ENCODE results near the gene ZNF710. TPM values are rescaled to one million over a fixed set of nuclear protein-coding genes. Genes with fewer than 3 reads are reported as not detected.

The ZNF710 gene
- total RNA-seq, 4 donors from 2014 or later: 27.3 to 43.4 (median 35.6) TPM

- Histone ChIP-seq H3K27me3 (no peaks in the 10 kb centered on the region), H3K36me3 (no peaks in the 10 kb centered on the region), H3K4me3 (no peak overlapping the region), H3K4me1 (peaks cover 22 to 77% (median 62%) of the 10 kb centered on the region in 4 donors), H3K27ac (peak overlapping the region; percentile 79 to 86 (median 82)), H3K9me3 (no peaks in the 10 kb centered on the region)
- in situ Hi-C loops (cut with MboI; ENCODE audit: low pct_ligation_motif_present in 1 of 4, low pct_unique_long_range_greater_than_20kb in 1 of 4, low sequenced_read_pairs in 3 of 4): no loop called here
- TF ChIP-seq POLR2AphosphoS5 (IDR thresholded peaks at IDR 0.05) (peak in 2 of 3 donors; percentile 37 to 68), POLR2A (IDR thresholded peaks at IDR 0.05) (no peak)
- WGBS, 2 donors (ENCODE audit: low coverage in 1 of 2): 42 to 58% methylated on average over 1 of the region's 1 CpG
- intact Hi-C loops (cut with DNase I; ENCODE audit: low total_unique reads): no loop called here
- peak; percentile 76 for DNase-seq
These were observed 27.9 kb downstream of the ZNF710 start for GRCh38 chr15:90029024-90029423.

- DNase-seq: peak; percentile 14
- in situ Hi-C loops (cut with MboI; ENCODE audit: low pct_ligation_motif_present in 1 of 4, low pct_unique_long_range_greater_than_20kb in 1 of 4, low sequenced_read_pairs in 3 of 4): no loop called here
- 57 to 83% methylated on average over 1 to 8 of the region's 8 CpGs for WGBS, 2 donors (ENCODE audit: low coverage in 1 of 2)
- intact Hi-C loops (cut with DNase I; ENCODE audit: low total_unique reads): no loop called here
- no peaks in the 10 kb centered on the region for H3K9me3 ChIP-seq
- no peak overlapping the region for H3K4me3 ChIP-seq
- H3K36me3 ChIP-seq: no peaks in the 10 kb centered on the region
- H3K27ac ChIP-seq: peak overlapping the region; percentile 76 to 86 (median 80)
- no peaks in the 10 kb centered on the region for H3K27me3 ChIP-seq
- TF ChIP-seq EP300 (IDR thresholded peaks at IDR 0.05; ENCODE audit: low read depth) (no peak), CTCF (IDR thresholded peaks at IDR 0.05) (no peak), POLR2AphosphoS5 (IDR thresholded peaks at IDR 0.05) (no peak), POLR2A (IDR thresholded peaks at IDR 0.05) (no peak)
- peaks cover 26 to 84% (median 64%) of the 10 kb centered on the region in 4 donors for H3K4me1 ChIP-seq
These were observed 29.3 kb downstream of the ZNF710 start for GRCh38 chr15:90030376-90030775.

GRCh38 chr15:90031231-90031791 is 30.2 kb downstream of the ZNF710 start:
- intact Hi-C loops (cut with DNase I; ENCODE audit: low total_unique reads) (no loop called here), in situ Hi-C loops (cut with MboI; ENCODE audit: low pct_ligation_motif_present in 1 of 4, low pct_unique_long_range_greater_than_20kb in 1 of 4, low sequenced_read_pairs in 3 of 4) (no loop called here)
- Histone ChIP-seq H3K27me3 (no peaks in the 10 kb centered on the region), H3K4me3 (no peak overlapping the region), H3K36me3 (no peaks in the 10 kb centered on the region), H3K27ac (peak overlapping the region; percentile 62 to 90 (median 84)), H3K4me1 (peaks cover 21 to 84% (median 63%) of the 10 kb centered on the region in 4 donors), H3K9me3 (no peaks in the 10 kb centered on the region)
- TF ChIP-seq EP300 (IDR thresholded peaks at IDR 0.05; ENCODE audit: low read depth): no peak
- no peak for TF ChIP-seq CTCF (IDR thresholded peaks at IDR 0.05)
- no peak for TF ChIP-seq POLR2AphosphoS5 (IDR thresholded peaks at IDR 0.05)
- no peak for TF ChIP-seq POLR2A (IDR thresholded peaks at IDR 0.05)
- peak; percentile 44 for DNase-seq
- WGBS, 2 donors (ENCODE audit: low coverage in 1 of 2): 30 to 52% methylated on average over 4 to 8 of the region's 8 CpGs

DNA sequence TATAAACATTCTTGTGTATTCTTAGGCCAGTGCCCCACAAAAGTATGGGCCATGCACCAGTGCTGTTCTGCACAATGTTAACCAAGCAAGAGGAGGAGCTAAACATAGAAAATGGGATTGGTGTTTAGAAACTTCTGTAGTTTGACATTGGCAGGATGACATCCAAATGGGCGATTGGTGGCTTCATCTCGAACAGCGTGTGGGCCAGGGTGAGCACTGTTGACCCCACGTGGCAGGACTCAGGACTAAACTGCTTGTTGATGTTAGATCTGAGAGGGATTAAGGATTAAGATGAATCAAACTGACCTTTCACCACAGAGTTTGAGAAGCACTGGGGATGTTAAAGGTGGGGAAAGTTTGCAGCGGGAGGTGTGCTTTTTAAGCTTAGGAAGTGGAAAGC is 31.9 kb downstream of the ZNF710 start:
- peak; percentile 6 for DNase-seq
- Histone ChIP-seq H3K36me3 (no peaks in the 10 kb centered on the region), H3K27ac (peak overlapping the region; percentile 78 to 90 (median 84)), H3K27me3 (no peaks in the 10 kb centered on the region), H3K4me1 (peaks cover 21 to 91% (median 73%) of the 10 kb centered on the region in 4 donors), H3K9me3 (no peaks in the 10 kb centered on the region), H3K4me3 (no peak overlapping the region)
- TF ChIP-seq POLR2AphosphoS5 (IDR thresholded peaks at IDR 0.05) (no peak), POLR2A (IDR thresholded peaks at IDR 0.05) (no peak), CTCF (IDR thresholded peaks at IDR 0.05) (no peak), EP300 (IDR thresholded peaks at IDR 0.05; ENCODE audit: low read depth) (no peak)
- in situ Hi-C loops (cut with MboI; ENCODE audit: low pct_ligation_motif_present in 1 of 4, low pct_unique_long_range_greater_than_20kb in 1 of 4, low sequenced_read_pairs in 3 of 4): no loop called here
- WGBS, 2 donors (ENCODE audit: low coverage in 1 of 2): 74 to 79% methylated on average over 5 of the region's 5 CpGs
- intact Hi-C loops (cut with DNase I; ENCODE audit: low total_unique reads): no loop called here
